Glutamatergic neuron (in vitro differentiated cells): ENCODE measurements around the gene LMBRD1. TPM values are rescaled to one million over a fixed set of nuclear protein-coding genes. Genes with fewer than 3 reads are reported as not detected.
"Not testable (repeated sequence)": the region's sequence is repeated elsewhere in the genome, so short reads cannot be mapped to it uniquely, and the experiment has no call there.

Experiments used
- DNase-seq: peaks from one replicate; pipeline ENCODE4 v3.0.0; 2022
- H3K27ac Mint-ChIP-seq: one replicate; pipeline ENCODE4 v1.8.0; 2020; ENCODE audit warnings: mild to moderate bottlenecking, mixed read lengths, inconsistent platforms; ENCODE audit not compliant: unreplicated experiment
- H3K27me3 Mint-ChIP-seq: one replicate; pipeline ENCODE4 v1.8.0; 2020; ENCODE audit warnings: mild to moderate bottlenecking, moderate library complexity, mixed read lengths, inconsistent platforms; ENCODE audit not compliant: unreplicated experiment
- H3K36me3 Mint-ChIP-seq: one replicate; pipeline ENCODE4 v1.8.0; 2020; ENCODE audit warnings: mild to moderate bottlenecking, mixed read lengths, inconsistent platforms; ENCODE audit not compliant: unreplicated experiment
- H3K4me1 Mint-ChIP-seq: one replicate; pipeline ENCODE4 v1.8.0; 2020; ENCODE audit warnings: mild to moderate bottlenecking, low read depth, mixed read lengths, inconsistent platforms; ENCODE audit not compliant: unreplicated experiment
- H3K4me3 Mint-ChIP-seq: one replicate; pipeline ENCODE4 v1.8.0; 2020; ENCODE audit warnings: mild to moderate bottlenecking, mixed read lengths, inconsistent platforms; ENCODE audit not compliant: unreplicated experiment
- H3K9me3 Mint-ChIP-seq: one replicate; pipeline ENCODE4 v1.8.0; 2020; ENCODE audit warnings: mild to moderate bottlenecking, moderate library complexity, mixed read lengths, inconsistent platforms; ENCODE audit not compliant: unreplicated experiment
- CTCF ChIP-seq: fragments of 200-600 bp; sonication (generic); IDR thresholded peaks from one replicate; pipeline ENCODE4 v1.5.0; 2021; ENCODE audit not compliant: partially characterized antibody, unreplicated experiment
- total RNA-seq: library from RNA; stranded (reverse); fragmentation: NEBNext Ultra II Directional; extraction: Animal tissue kit (Norgen Biotek cat#: 25700); gene quantifications from one replicate; pipeline ENCODE4 v1.2.1, GENCODE V29; 2021; ENCODE audit not compliant: unreplicated experiment

The LMBRD1 gene
- total RNA-seq, 1 donor from 2014 or later, result 35.5 TPM

- peak; percentile 66 for TF ChIP-seq CTCF
- DNase-seq, result no peak
- H3K4me3 Mint-ChIP-seq, result no peak overlapping the region
- no peaks in the 10 kb centered on the region for H3K9me3 Mint-ChIP-seq
- no peak overlapping the region for H3K27ac Mint-ChIP-seq
- no peaks in the 10 kb centered on the region for H3K36me3 Mint-ChIP-seq
- H3K4me1 Mint-ChIP-seq, result no peaks in the 10 kb centered on the region
- no peaks in the 10 kb centered on the region for H3K27me3 Mint-ChIP-seq
Observed at GRCh38 chr6:69835414-69836179, 38.8 kb upstream of the LMBRD1 start.

- DNase-seq, result no peak
- no peak overlapping the region for H3K4me3 Mint-ChIP-seq
- TF ChIP-seq CTCF, result no peak
- no peak overlapping the region for H3K27ac Mint-ChIP-seq
- H3K9me3 Mint-ChIP-seq, result no peaks in the 10 kb centered on the region
- no peaks in the 10 kb centered on the region for H3K36me3 Mint-ChIP-seq
- no peaks in the 10 kb centered on the region for H3K27me3 Mint-ChIP-seq
- H3K4me1 Mint-ChIP-seq, result no peaks in the 10 kb centered on the region
Observed at GRCh38 chr6:69832558-69832957, 35.7 kb upstream of the LMBRD1 start.

- DNase-seq, result no peak
- Mint-ChIP-seq H3K36me3 (no peaks in the 10 kb centered on the region), H3K9me3 (no peaks in the 10 kb centered on the region), H3K4me3 (no peak overlapping the region), H3K4me1 (no peaks in the 10 kb centered on the region), H3K27me3 (no peaks in the 10 kb centered on the region), H3K27ac (no peak overlapping the region)
- TF ChIP-seq CTCF, result no peak
Observed at GRCh38 chr6:69827276-69827893, 30.6 kb upstream of the LMBRD1 start.

- H3K27ac Mint-ChIP-seq, result no peak overlapping the region
- no peaks in the 10 kb centered on the region for H3K9me3 Mint-ChIP-seq
- H3K4me1 Mint-ChIP-seq, result no peaks in the 10 kb centered on the region
- no peaks in the 10 kb centered on the region for H3K36me3 Mint-ChIP-seq
- no peak overlapping the region for H3K4me3 Mint-ChIP-seq
- no peak for DNase-seq
- no peak for TF ChIP-seq CTCF
- H3K27me3 Mint-ChIP-seq, result no peaks in the 10 kb centered on the region
Observed at GRCh38 chr6:69825904-69826303, 29.1 kb upstream of the LMBRD1 start.

- H3K27me3 Mint-ChIP-seq, H3K9me3 Mint-ChIP-seq, H3K36me3 Mint-ChIP-seq, H3K4me1 Mint-ChIP-seq, H3K27ac Mint-ChIP-seq, H3K4me3 Mint-ChIP-seq, DNase-seq: not testable (repeated sequence)
Observed at GRCh38 chr6:69824355-69824754, 27.5 kb upstream of the LMBRD1 start.
